ENCODE measurements around the gene PPM1D. TPM values are rescaled to one million over a fixed set of nuclear protein-coding genes. Genes with fewer than 3 reads are reported as not detected.
"Not testable (repeated sequence)": the region's sequence is repeated elsewhere in the genome, so short reads cannot be mapped to it uniquely, and the experiment has no call there.

PPM1D gene
- total and polyA plus RNA-seq, 2 of the 13 experiments (the other 11 are each of a cell fraction or from before 2014, with no cell fraction given): 8.0 to 26.2 TPM

GRCh38 chr17:60614247-60614646 lies 14.3 kb downstream of the PPM1D start:
- Histone ChIP-seq H3K79me2 (ENCODE audit: insufficient read depth, low read length) (peaks cover 97% of the 10 kb centered on the region), H3K4me1 (ENCODE audit: insufficient read depth, low read length) (peaks cover 15% of the 10 kb centered on the region; the same call in 1 of the 2 replicates), H3K36me3 (replicated peaks in 1 of 2; ENCODE audit: control insufficient read depth in 1 of 2, insufficient read depth in 2 of 2, low read length in 2 of 2) (peaks cover 4 to 12% of the 10 kb centered on the region in 2 experiments; a peak in 3 of 5 replicates)
- H3K4me2 ChIP-seq (ENCODE audit: low read depth, low read length); DNase-seq (ENCODE audit: low spot score); FAIRE-seq; H3K27me3 ChIP-seq (ENCODE audit: control insufficient read depth in 1 of 2, insufficient read depth in 2 of 2, low read length in 2 of 2); BruUV-seq (replicated peaks); H3K9me3 ChIP-seq (ENCODE audit: low read length); CTCF ChIA-PET (ENCODE audit: low intra/inter-chr PET ratio, low total read pairs); in situ Hi-C loops (cut with HindIII; ENCODE audit: extremely low pct_ligation_motif_present, low pct_unique_long_range_greater_than_20kb); H3K4me3 ChIP-seq (replicated peaks in 1 of 3; ENCODE audit: insufficient read depth in 1 of 3, low read depth in 2 of 3, low read length in 3 of 3); H3K27ac ChIP-seq (ENCODE audit: extremely low read length, insufficient read depth, low read length); H3K9ac ChIP-seq (ENCODE audit: insufficient read depth, low read depth, low read length); intact Hi-C loops (cut with micrococcal nuclease; ENCODE audit: unreplicated experiment); H4K20me1 ChIP-seq (ENCODE audit: insufficient read depth, low read length); H2AFZ ChIP-seq (ENCODE audit: low read length): not testable (repeated sequence)
- ATAC-seq: 0 out of 3 replicates have a peak, but pooled peaks have one; percentile 28
- TF ChIP-seq NFYB (CRISPR knock-in tag; IDR thresholded peaks at IDR 0.05) (peak; percentile 61), NFYC (CRISPR knock-in tag; IDR thresholded peaks at IDR 0.05) (peak; percentile 59)
- 91% methylated on average over 3 of the region's 3 CpGs for WGBS (ENCODE audit: low lambda C conversion rate)
- POLR2A ChIA-PET: interaction anchor here (1.0 to 1.8 kb wide), 2 partner anchors 12 to 14 kb away, joined by 4 to 5 read pairs; partner anchors contain the start of gene PPM1D

- H3K27me3 ChIP-seq (ENCODE audit: control insufficient read depth in 1 of 2, insufficient read depth in 2 of 2, low read length in 2 of 2): no peaks in the 10 kb centered on the region
- BruUV-seq (replicated peaks): no TSS peak
- intact Hi-C loops (cut with micrococcal nuclease; ENCODE audit: unreplicated experiment): no loop called here
- H3K79me2 ChIP-seq (ENCODE audit: insufficient read depth, low read length): peaks cover 97% of the 10 kb centered on the region
- no peak overlapping the region for H2AFZ ChIP-seq (ENCODE audit: low read length)
- H3K4me2 ChIP-seq (ENCODE audit: low read depth, low read length): no peak overlapping the region
- CTCF ChIA-PET (ENCODE audit: low intra/inter-chr PET ratio, low total read pairs): no interaction called here
- no peak overlapping the region for H3K9ac ChIP-seq (ENCODE audit: insufficient read depth, low read depth, low read length)
- no peak overlapping the region for H3K27ac ChIP-seq (ENCODE audit: extremely low read length, insufficient read depth, low read length)
- DNase-seq (ENCODE audit: low spot score) (no peak), ATAC-seq (no peak), FAIRE-seq (no peak)
- H3K4me1 ChIP-seq (ENCODE audit: insufficient read depth, low read length): peaks cover 9% of the 10 kb centered on the region; the same call in 1 of the 2 replicates
- H4K20me1 ChIP-seq (ENCODE audit: insufficient read depth, low read length): peaks cover 7% of the 10 kb centered on the region; the same call in 1 of the 2 replicates
- no peaks in the 10 kb centered on the region for H3K9me3 ChIP-seq (ENCODE audit: low read length)
- H3K36me3 ChIP-seq (replicated peaks in 1 of 2; ENCODE audit: control insufficient read depth in 1 of 2, insufficient read depth in 2 of 2, low read length in 2 of 2): peaks cover 4 to 12% of the 10 kb centered on the region in 2 experiments; a peak in 3 of 5 replicates
- TF ChIP-seq ZNF770 (CRISPR knock-in tag; IDR thresholded peaks at IDR 0.05) (0 out of 2 replicates have a peak, but pooled peaks have one; percentile 55), ATF1 (CRISPR knock-in tag; IDR thresholded peaks at IDR 0.05) (no peak)
- WGBS (ENCODE audit: low lambda C conversion rate): 95% methylated on average over 7 of the region's 7 CpGs
- POLR2A ChIA-PET: interaction anchor here (0.9 to 1.8 kb wide), 2 partner anchors 13 to 15 kb away, joined by 3 to 4 read pairs; partner anchors contain the start of gene PPM1D
- no peak overlapping the region for H3K4me3 ChIP-seq (replicated peaks in 1 of 3; ENCODE audit: insufficient read depth in 1 of 3, low read depth in 2 of 3, low read length in 3 of 3)
- in situ Hi-C loops (cut with HindIII; ENCODE audit: extremely low pct_ligation_motif_present, low pct_unique_long_range_greater_than_20kb): no loop called here
These were observed 15.1 kb downstream of the PPM1D start for GRCh38 chr17:60615108-60615507.

Measured in HepG2 (cell line).